ENCODE measurements around the gene ZNF117. TPM values are rescaled to one million over a fixed set of nuclear protein-coding genes. Genes with fewer than 3 reads are reported as not detected.
"Not testable (repeated sequence)": the region's sequence is repeated elsewhere in the genome, so short reads cannot be mapped to it uniquely, and the experiment has no call there.

ZNF117 gene
- total and polyA plus RNA-seq, 2 of the 8 experiments (the other 6 are each of a cell fraction or from before 2014, with no cell fraction given), result 2.9 to 13.0 TPM

DNA sequence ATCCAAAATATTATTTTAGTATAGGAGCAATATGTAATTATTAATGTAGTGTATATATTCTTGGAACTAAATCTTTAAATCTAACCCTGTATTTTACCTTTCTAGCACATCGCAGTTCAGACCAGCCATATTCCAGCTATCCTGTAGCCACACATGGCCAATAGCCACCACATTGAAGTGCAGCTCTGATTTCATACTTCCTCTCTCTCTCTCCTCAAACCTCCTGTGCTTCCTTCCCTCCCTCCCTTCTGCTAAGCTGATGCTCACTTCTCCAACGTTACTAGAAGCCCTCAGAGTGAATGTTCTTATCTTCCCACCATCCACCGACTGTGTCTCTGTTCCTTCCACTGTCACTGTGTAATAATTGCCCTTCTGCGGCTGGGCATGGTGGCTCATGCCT, 16.2 kb upstream of the ZNF117 start:
- FAIRE-seq; H4K91ac ChIP-seq (replicated peaks; ENCODE audit: insufficient read length, low read length); H3K36me3 ChIP-seq (ENCODE audit: control insufficient read depth in 2 of 4, insufficient read depth in 4 of 4, low read length in 3 of 4); H4K20me1 ChIP-seq (replicated peaks in 1 of 2; ENCODE audit: control insufficient read depth in 1 of 2, insufficient read depth in 2 of 2, low read length in 2 of 2); H3K23ac ChIP-seq (ENCODE audit: insufficient read length); H3K4me1 ChIP-seq (replicated peaks in 1 of 4; ENCODE audit: control insufficient read depth in 3 of 4, insufficient read depth in 4 of 4, low read length in 3 of 4); H4K5ac ChIP-seq (ENCODE audit: insufficient read length, low read depth, low read length); H3K56ac ChIP-seq (replicated peaks; ENCODE audit: insufficient read length, low read depth, low read length); H3K9ac ChIP-seq (replicated peaks in 1 of 4; ENCODE audit: extremely low read depth in 1 of 4, low read depth in 3 of 4, low read length in 3 of 4); DNase-seq (ENCODE audit: low read depth in 1 of 2, low spot score in 2 of 2); H3K79me1 ChIP-seq (ENCODE audit: low read depth, low read length); H4K8ac ChIP-seq (ENCODE audit: extremely low read depth, insufficient read depth, low read length); H3K18ac ChIP-seq (ENCODE audit: extremely low read depth, low read length); H3K14ac ChIP-seq (ENCODE audit: insufficient read length); H2BK120ac ChIP-seq (replicated peaks; ENCODE audit: low read depth, low read length); H3K27me3 ChIP-seq (replicated peaks in 1 of 4; ENCODE audit: control insufficient read depth in 3 of 4, extremely low read depth in 1 of 4, insufficient read depth in 3 of 4, low read length in 3 of 4); H3K27ac ChIP-seq (ENCODE audit: low read depth, low read length); H3K23me2 ChIP-seq (ENCODE audit: low read depth, low read length); H2BK20ac ChIP-seq (ENCODE audit: low read length); H2AK5ac ChIP-seq (ENCODE audit: low read depth, low read length); H2BK5ac ChIP-seq (ENCODE audit: low read depth, low read length); H2BK12ac ChIP-seq (ENCODE audit: low read depth, low read length); H3K9me3 ChIP-seq (ENCODE audit: insufficient read depth in 2 of 2, low read depth in 1 of 2, low read length in 1 of 2); H3K4ac ChIP-seq (replicated peaks; ENCODE audit: insufficient read length, low read depth, low read length): not testable (repeated sequence)
- peaks cover 0 to 36% of the 10 kb centered on the region in 2 experiments; a peak in 2 of 4 replicates for H3K79me2 ChIP-seq (ENCODE audit: control insufficient read depth in 1 of 2, insufficient read depth in 2 of 2, low read length in 2 of 2)
- ChIA-PET POLR2A (ENCODE audit: partially characterized antibody) (interaction anchor here (0.9 to 3.1 kb wide), 7 partner anchors 9 to 367 kb away, joined by 3 to 14 read pairs (median 4); partner anchors contain the start of gene ZNF273), CTCF (ENCODE audit: partially characterized antibody) (interaction anchor here (1.4 kb wide), 1 partner anchor 57 kb away, joined by 4 read pairs; no protein-coding TSS in a partner anchor)
- H2BK15ac ChIP-seq (ENCODE audit: low read length), result 0 out of 2 replicates have a peak overlapping the region, but pooled peaks have one; percentile 6
- 77% methylated on average over 4 of the region's 4 CpGs; no CpG with 5 or more reads in 1 of the 2 experiments for WGBS, 2 experiments (ENCODE audit: extremely low coverage in 1 of 2, insufficient coverage in 1 of 2, insufficient read length in 1 of 2, insufficient replicate concordance in 2 of 2, low coverage in 1 of 2, low lambda C conversion rate in 2 of 2, missing lambda C conversion rate in 1 of 2)
- peak overlapping the region in 3 of 4 experiments; percentile 88 to 95 (median 92); a peak in 1 of 8 replicates for H3K4me3 ChIP-seq (ENCODE audit: extremely low read depth in 1 of 4, insufficient read depth in 2 of 4, low read depth in 3 of 4, low read length in 4 of 4)
- peak overlapping the region in 1 of 2 experiments; percentile 28; a peak in 1 of 4 replicates for H3K4me2 ChIP-seq (ENCODE audit: insufficient read depth in 1 of 2, low read depth in 2 of 2, low read length in 2 of 2)
- H2AFZ ChIP-seq (ENCODE audit: low read length), result peak overlapping the region; percentile 85
